ENCODE data around the gene GCNA. TPM values are rescaled to one million over a fixed set of nuclear protein-coding genes. Genes with fewer than 3 reads are reported as not detected.
"Not testable (repeated sequence)": the region's sequence is repeated elsewhere in the genome, so short reads cannot be mapped to it uniquely, and the experiment has no call there.

The GCNA gene
- total and polyA plus RNA-seq, 9 donors, result 0.46 to 2.3 (median 0.98) TPM

GRCh38 chrX:71640002-71640401, 61.8 kb downstream of the GCNA start:
- no peak overlapping the region for H3K4me3 ChIP-seq
- no peaks in the 10 kb centered on the region for H3K27me3 ChIP-seq
- DNase-seq, result no peak
- intact Hi-C loops (cut with DNase I), result no loop called here
- WGBS, 3 donors, result 79 to 84% (median 82%) methylated on average over 4 of the region's 4 CpGs
- H3K36me3 ChIP-seq, result no peaks in the 10 kb centered on the region
- TF ChIP-seq POLR2A (IDR thresholded peaks at IDR 0.05) (no peak), EP300 (IDR thresholded peaks at IDR 0.05) (no peak), CTCF (IDR thresholded peaks at IDR 0.05) (no peak)
- no peaks in the 10 kb centered on the region for H3K4me1 ChIP-seq (ENCODE audit: insufficient read depth)
- H3K27ac ChIP-seq, result no peak overlapping the region
- H3K9me3 ChIP-seq, result no peaks in the 10 kb centered on the region

- H3K4me3 ChIP-seq; DNase-seq; H3K9me3 ChIP-seq; H3K36me3 ChIP-seq; intact Hi-C loops (cut with DNase I); H3K4me1 ChIP-seq (ENCODE audit: insufficient read depth); H3K27me3 ChIP-seq; H3K27ac ChIP-seq: not testable (repeated sequence)
- 43 to 65% (median 54%) methylated on average over 6 of the region's 6 CpGs for WGBS, 3 donors
Observed at GRCh38 chrX:71644406-71644805, 66.2 kb downstream of the GCNA start.

GRCh38 chrX:71650333-71650969, 72.2 kb downstream of the GCNA start:
- no peak for DNase-seq
- intact Hi-C loops (cut with DNase I), result no loop called here
- Histone ChIP-seq H3K27me3 (no peaks in the 10 kb centered on the region), H3K9me3 (no peaks in the 10 kb centered on the region), H3K27ac (no peak overlapping the region), H3K4me1 (ENCODE audit: insufficient read depth) (no peaks in the 10 kb centered on the region), H3K4me3 (no peak overlapping the region), H3K36me3 (no peaks in the 10 kb centered on the region)
- 70 to 77% (median 73%) methylated on average over 4 of the region's 4 CpGs for WGBS, 3 donors
- no peak for TF ChIP-seq POLR2A (IDR thresholded peaks at IDR 0.05)
- no peak for TF ChIP-seq EP300 (IDR thresholded peaks at IDR 0.05)
- no peak for TF ChIP-seq CTCF (IDR thresholded peaks at IDR 0.05)

GRCh38 chrX:71652405-71652804, 74.2 kb downstream of the GCNA start:
- no peaks in the 10 kb centered on the region for H3K36me3 ChIP-seq
- TF ChIP-seq CTCF (IDR thresholded peaks at IDR 0.05) (peak in 2 of 3 donors; percentile 20 to 22), EP300 (IDR thresholded peaks at IDR 0.05) (no peak), POLR2A (IDR thresholded peaks at IDR 0.05) (no peak)
- intact Hi-C loops (cut with DNase I), result no loop called here

GRCh38 chrX:71653344-71653743, 75.1 kb downstream of the GCNA start:
- intact Hi-C loops (cut with DNase I), result no loop called here
- TF ChIP-seq CTCF (IDR thresholded peaks at IDR 0.05), result no peak
- DNase-seq, result no peak
- Histone ChIP-seq H3K4me1 (ENCODE audit: insufficient read depth) (no peaks in the 10 kb centered on the region), H3K27me3 (no peaks in the 10 kb centered on the region), H3K4me3 (no peak overlapping the region), H3K9me3 (no peaks in the 10 kb centered on the region), H3K27ac (no peak overlapping the region), H3K36me3 (no peaks in the 10 kb centered on the region)
- WGBS, 3 donors, result 84 to 89% (median 87%) methylated on average over 2 of the region's 2 CpGs

More at GRCh38 chrX:71652405-71652804, 74.2 kb downstream of the GCNA start:
- H3K9me3 ChIP-seq, result no peaks in the 10 kb centered on the region
- H3K4me1 ChIP-seq (ENCODE audit: insufficient read depth), result no peaks in the 10 kb centered on the region
- H3K4me3 ChIP-seq, result no peak overlapping the region
- no peak overlapping the region for H3K27ac ChIP-seq
- H3K27me3 ChIP-seq, result no peaks in the 10 kb centered on the region
- WGBS, 3 donors, result 32 to 42% (median 39%) methylated on average over 2 of the region's 2 CpGs
- DNase-seq, result peak in 2 of 5 donors; percentile 19 to 52
